ENCODE measurements around the gene ETS1. TPM values are rescaled to one million over a fixed set of nuclear protein-coding genes. Genes with fewer than 3 reads are reported as not detected.

ETS1 gene
- total RNA-seq, 4 donors from 2014 or later, result 21.9 to 78.4 (median 31.3) TPM

- H3K9me3 ChIP-seq, result no peaks in the 10 kb centered on the region
- H3K4me3 ChIP-seq, result no peak overlapping the region
- H3K27ac ChIP-seq, result no peak overlapping the region
- no peak for DNase-seq
- no peaks in the 10 kb centered on the region for H3K36me3 ChIP-seq
- TF ChIP-seq POLR2A (IDR thresholded peaks at IDR 0.05), result no peak
- no peak for TF ChIP-seq CTCF (IDR thresholded peaks at IDR 0.05)
- H3K4me1 ChIP-seq, result no peaks in the 10 kb centered on the region
- no peaks in the 10 kb centered on the region for H3K27me3 ChIP-seq
Observed at GRCh38 chr11:128597209-128597608, 9.9 kb upstream of the ETS1 start.

GRCh38 chr11:128596250-128596649, 8.9 kb upstream of the ETS1 start:
- Histone ChIP-seq H3K9me3 (no peaks in the 10 kb centered on the region), H3K27ac (no peak overlapping the region), H3K4me3 (no peak overlapping the region), H3K4me1 (no peaks in the 10 kb centered on the region), H3K27me3 (no peaks in the 10 kb centered on the region), H3K36me3 (no peaks in the 10 kb centered on the region)
- TF ChIP-seq CTCF (IDR thresholded peaks at IDR 0.05), result no peak
- TF ChIP-seq POLR2A (IDR thresholded peaks at IDR 0.05), result no peak
- no peak for DNase-seq

DNA sequence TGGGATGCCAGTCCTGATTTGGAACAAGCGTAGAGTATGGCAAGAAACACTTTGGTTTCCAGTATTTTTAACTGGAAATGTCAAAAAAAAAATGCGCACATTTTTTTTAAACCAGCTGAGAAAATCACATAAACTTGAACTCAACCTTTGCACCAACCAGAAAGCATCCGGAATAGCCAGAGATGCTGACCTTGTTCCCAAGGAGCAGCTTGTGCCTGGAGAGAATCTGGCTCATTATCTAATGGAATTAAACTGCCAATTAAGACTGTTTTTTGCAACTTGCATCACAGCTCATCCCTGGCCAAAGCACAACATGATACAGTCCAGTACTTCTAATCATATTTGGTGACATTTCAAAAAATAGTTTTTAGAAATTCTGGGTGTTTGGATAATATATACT, 8.4 kb upstream of the ETS1 start:
- H3K4me1 ChIP-seq, result no peaks in the 10 kb centered on the region
- H3K36me3 ChIP-seq, result no peaks in the 10 kb centered on the region
- no peak overlapping the region for H3K4me3 ChIP-seq
- H3K27ac ChIP-seq, result no peak overlapping the region
- no peaks in the 10 kb centered on the region for H3K9me3 ChIP-seq
- TF ChIP-seq CTCF (IDR thresholded peaks at IDR 0.05), result no peak
- no peak for TF ChIP-seq POLR2A (IDR thresholded peaks at IDR 0.05)
- DNase-seq, result no peak
- no peaks in the 10 kb centered on the region for H3K27me3 ChIP-seq

DNA sequence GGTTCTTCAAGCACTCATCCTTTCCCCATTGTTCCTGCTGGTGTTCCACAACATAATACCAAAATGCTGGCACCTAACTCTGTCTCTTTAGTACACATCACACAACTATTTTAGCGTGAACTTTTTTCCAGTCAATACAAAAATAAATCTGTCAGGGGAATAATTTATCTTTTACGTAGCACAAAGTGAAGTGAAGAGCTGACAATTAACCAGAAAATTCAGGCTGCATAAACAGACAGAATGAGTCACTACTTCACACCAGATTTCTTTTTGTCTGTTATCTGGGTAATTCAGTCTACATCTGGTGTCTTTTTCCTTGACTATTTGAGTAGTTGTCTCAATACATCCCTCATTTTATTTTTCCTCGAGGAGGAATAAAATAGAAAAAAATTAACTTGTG, 7.9 kb upstream of the ETS1 start:
- no peaks in the 10 kb centered on the region for H3K27me3 ChIP-seq
- no peaks in the 10 kb centered on the region for H3K9me3 ChIP-seq
- TF ChIP-seq CTCF (IDR thresholded peaks at IDR 0.05) (no peak), POLR2A (IDR thresholded peaks at IDR 0.05) (no peak)
- no peak overlapping the region for H3K4me3 ChIP-seq
- no peaks in the 10 kb centered on the region for H3K4me1 ChIP-seq
- no peak for DNase-seq
- H3K36me3 ChIP-seq, result no peaks in the 10 kb centered on the region
- H3K27ac ChIP-seq, result no peak overlapping the region

- Histone ChIP-seq H3K4me3 (no peak overlapping the region), H3K9me3 (no peaks in the 10 kb centered on the region), H3K36me3 (no peaks in the 10 kb centered on the region), H3K27me3 (no peaks in the 10 kb centered on the region), H3K27ac (no peak overlapping the region), H3K4me1 (no peaks in the 10 kb centered on the region)
- no peak for DNase-seq
- TF ChIP-seq POLR2A (IDR thresholded peaks at IDR 0.05) (no peak), CTCF (IDR thresholded peaks at IDR 0.05) (no peak)
Observed at GRCh38 chr11:128594226-128594625, 6.9 kb upstream of the ETS1 start.

GRCh38 chr11:128593281-128593680, 5.9 kb upstream of the ETS1 start:
- Histone ChIP-seq H3K9me3 (no peaks in the 10 kb centered on the region), H3K27me3 (no peaks in the 10 kb centered on the region), H3K4me1 (no peaks in the 10 kb centered on the region)

More at GRCh38 chr11:128593281-128593680, 5.9 kb upstream of the ETS1 start:
- Histone ChIP-seq H3K4me3 (no peak overlapping the region), H3K27ac (no peak overlapping the region), H3K36me3 (no peaks in the 10 kb centered on the region)
- DNase-seq, result no peak
- TF ChIP-seq CTCF (IDR thresholded peaks at IDR 0.05) (no peak), POLR2A (IDR thresholded peaks at IDR 0.05) (no peak)

All from Peyer's patch (tissue), 4 donors.